ENCODE measurements around the gene ZNF221.

ZNF221 gene

DNA sequence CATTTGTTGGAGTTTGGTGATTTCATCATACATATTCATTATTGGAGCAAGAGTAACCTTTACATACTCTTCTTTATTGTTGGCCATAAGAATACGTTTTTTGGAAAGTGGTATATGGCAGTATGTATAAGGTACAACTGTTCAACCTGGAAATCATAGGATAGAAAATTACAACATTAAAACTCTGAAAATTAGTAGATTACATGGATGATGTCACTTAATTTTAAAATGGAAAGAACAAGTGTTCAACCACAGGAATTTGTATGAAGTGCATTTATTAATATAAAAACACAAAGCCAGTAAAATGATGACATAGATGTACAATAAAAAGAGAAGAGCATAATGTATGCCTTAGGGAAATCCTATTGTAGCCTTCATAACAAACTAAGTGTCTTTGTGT, 25.7 kb downstream of the ZNF221 start:
- no peaks in the 10 kb centered on the region for H3K4me1 ChIP-seq (ENCODE audit: low read length)
- H3K36me3 ChIP-seq (replicated peaks; ENCODE audit: insufficient read depth, low read length): no peaks in the 10 kb centered on the region
- H3K9ac ChIP-seq (ENCODE audit: low read length): no peak overlapping the region
- no peak overlapping the region for H2AFZ ChIP-seq (ENCODE audit: low read length)
- TF ChIP-seq EZH2 (optimal IDR thresholded peaks at IDR 0.05; ENCODE audit: low read depth, low read length): no peak
- TF ChIP-seq, protein P1, sequence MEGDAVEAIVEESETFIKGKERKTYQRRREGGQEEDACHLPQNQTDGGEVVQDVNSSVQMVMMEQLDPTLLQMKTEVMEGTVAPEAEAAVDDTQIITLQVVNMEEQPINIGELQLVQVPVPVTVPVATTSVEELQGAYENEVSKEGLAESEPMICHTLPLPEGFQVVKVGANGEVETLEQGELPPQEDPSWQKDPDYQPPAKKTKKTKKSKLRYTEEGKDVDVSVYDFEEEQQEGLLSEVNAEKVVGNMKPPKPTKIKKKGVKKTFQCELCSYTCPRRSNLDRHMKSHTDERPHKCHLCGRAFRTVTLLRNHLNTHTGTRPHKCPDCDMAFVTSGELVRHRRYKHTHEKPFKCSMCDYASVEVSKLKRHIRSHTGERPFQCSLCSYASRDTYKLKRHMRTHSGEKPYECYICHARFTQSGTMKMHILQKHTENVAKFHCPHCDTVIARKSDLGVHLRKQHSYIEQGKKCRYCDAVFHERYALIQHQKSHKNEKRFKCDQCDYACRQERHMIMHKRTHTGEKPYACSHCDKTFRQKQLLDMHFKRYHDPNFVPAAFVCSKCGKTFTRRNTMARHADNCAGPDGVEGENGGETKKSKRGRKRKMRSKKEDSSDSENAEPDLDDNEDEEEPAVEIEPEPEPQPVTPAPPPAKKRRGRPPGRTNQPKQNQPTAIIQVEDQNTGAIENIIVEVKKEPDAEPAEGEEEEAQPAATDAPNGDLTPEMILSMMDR (IDR thresholded peaks at IDR 0.05; ENCODE audit: low read length): no peak
- no peak for TF ChIP-seq EZH2phosphoT487 (IDR thresholded peaks at IDR 0.05; ENCODE audit: low read length)
- no peaks in the 10 kb centered on the region for H3K79me2 ChIP-seq (ENCODE audit: low read length)
- H3K4me3 ChIP-seq (ENCODE audit: low read length): no peak overlapping the region
- no peak for DNase-seq
- no peak overlapping the region for H3K27ac ChIP-seq (ENCODE audit: low read length)
- no peaks in the 10 kb centered on the region for H3K9me2 ChIP-seq (replicated peaks; ENCODE audit: insufficient read depth, low read length)
- no peaks in the 10 kb centered on the region for H3F3A ChIP-seq (ENCODE audit: insufficient read depth, low read length)
- no peaks in the 10 kb centered on the region for H4K20me1 ChIP-seq (ENCODE audit: insufficient read depth, low read length)
- H3K4me2 ChIP-seq (ENCODE audit: low read depth, low read length): no peak overlapping the region
- H3K9me3 ChIP-seq (replicated peaks; ENCODE audit: insufficient read depth, low read length): no peaks in the 10 kb centered on the region
- H3K27me3 ChIP-seq (replicated peaks; ENCODE audit: insufficient read depth, low read length): no peaks in the 10 kb centered on the region

DNA sequence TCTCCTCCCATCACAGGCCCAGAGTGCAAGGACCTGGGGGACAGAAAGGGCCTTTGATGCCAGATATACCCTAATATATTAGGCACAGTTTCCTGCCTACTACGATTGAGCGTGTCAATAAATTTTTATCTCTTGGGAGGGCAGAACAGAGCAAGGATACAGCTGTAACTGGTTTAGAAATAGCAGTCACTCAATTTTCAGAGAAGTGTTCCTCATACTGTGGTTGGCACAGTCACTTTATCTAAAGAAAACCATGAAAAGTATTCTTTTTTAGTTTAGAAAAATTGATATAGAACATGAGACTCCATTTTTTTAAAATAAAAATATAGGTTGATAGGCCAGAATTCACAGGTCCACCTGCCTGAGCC, 32.5 kb downstream of the ZNF221 start:
- peak overlapping the region; percentile 54; the same call in 1 of the 2 replicates for H3K4me2 ChIP-seq (ENCODE audit: low read depth, low read length)
- no peaks in the 10 kb centered on the region for H3K4me1 ChIP-seq (ENCODE audit: low read length)
- H3K36me3 ChIP-seq (replicated peaks; ENCODE audit: insufficient read depth, low read length): no peaks in the 10 kb centered on the region
- no peak overlapping the region; the same call in 1 of the 2 replicates for H3K9ac ChIP-seq (ENCODE audit: low read length)
- no peak for DNase-seq
- H3K27ac ChIP-seq (ENCODE audit: low read length): no peak overlapping the region
- no peaks in the 10 kb centered on the region for H3K27me3 ChIP-seq (replicated peaks; ENCODE audit: insufficient read depth, low read length)
- TF ChIP-seq, protein P1 (IDR thresholded peaks at IDR 0.05; ENCODE audit: low read length): no peak
- no peak for TF ChIP-seq EZH2 (optimal IDR thresholded peaks at IDR 0.05; ENCODE audit: low read depth, low read length)
- TF ChIP-seq EZH2phosphoT487 (IDR thresholded peaks at IDR 0.05; ENCODE audit: low read length): no peak
- no peaks in the 10 kb centered on the region for H3K9me2 ChIP-seq (replicated peaks; ENCODE audit: insufficient read depth, low read length)
- H2AFZ ChIP-seq (ENCODE audit: low read length): peak overlapping the region; percentile 86
- H4K20me1 ChIP-seq (ENCODE audit: insufficient read depth, low read length): no peaks in the 10 kb centered on the region
- H3F3A ChIP-seq (ENCODE audit: insufficient read depth, low read length): no peaks in the 10 kb centered on the region
- no peaks in the 10 kb centered on the region for H3K9me3 ChIP-seq (replicated peaks; ENCODE audit: insufficient read depth, low read length)
- no peaks in the 10 kb centered on the region for H3K79me2 ChIP-seq (ENCODE audit: low read length)
- H3K4me3 ChIP-seq (ENCODE audit: low read length): peak overlapping the region; percentile 73

DNA sequence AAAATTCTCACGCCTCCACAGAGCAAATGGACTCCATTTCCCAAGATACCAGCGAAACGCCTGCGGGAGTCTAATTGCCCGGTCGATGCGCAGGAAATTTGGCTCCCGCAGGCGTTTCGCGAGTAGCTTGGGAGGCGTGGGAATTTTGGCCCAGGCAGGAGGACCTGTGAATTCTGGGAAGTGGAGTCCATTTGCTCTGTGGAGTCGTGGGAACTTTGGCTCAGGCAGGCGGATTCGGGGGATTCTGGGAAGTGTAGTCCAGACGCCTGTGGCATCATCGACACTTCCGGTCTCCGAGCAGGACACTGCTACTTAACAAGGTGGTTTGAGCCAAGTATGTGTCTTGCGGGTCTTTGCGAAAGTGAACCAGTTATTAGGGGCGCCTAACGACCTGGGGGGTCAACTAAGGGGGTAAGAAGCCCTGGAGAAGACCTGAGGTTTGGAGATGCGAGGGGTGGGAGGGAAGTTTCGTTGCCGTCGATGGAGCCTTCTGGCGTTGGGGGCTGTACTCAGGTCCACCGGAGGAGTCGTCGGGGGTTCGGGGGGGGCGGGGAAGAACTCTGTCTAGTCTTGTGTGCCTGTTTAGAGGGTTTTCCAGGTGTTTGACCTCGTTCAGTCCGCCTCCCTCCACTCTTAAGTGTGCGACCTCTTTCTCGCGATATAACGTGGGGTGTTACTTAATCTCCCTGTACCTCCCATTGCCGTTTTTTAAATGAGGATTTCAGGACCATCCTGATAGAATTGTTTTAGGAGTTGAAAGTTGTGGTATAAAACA, 33.1 kb downstream of the ZNF221 start, which contains the start of gene ZNF155:
ZNF155 (plus strand) TSS at position 277 of the 775 bp plus-strand sequence. CDS start 4,356 bp downstream, outside the sequence.
- no peak within 1 kb of the TSS for H3K27ac ChIP-seq (ENCODE audit: low read length)
- H4K20me1 ChIP-seq (ENCODE audit: insufficient read depth, low read length): no peaks in the 10 kb centered on the region
- peak within 1 kb of the TSS; percentile 22; the same call in 1 of the 2 replicates for H3K9ac ChIP-seq (ENCODE audit: low read length)
- H3K4me1 ChIP-seq (ENCODE audit: low read length): no peaks in the 10 kb centered on the region
- H3K9me2 ChIP-seq (replicated peaks; ENCODE audit: insufficient read depth, low read length): no peaks in the 10 kb centered on the region
- no peaks in the 10 kb centered on the region for H3F3A ChIP-seq (ENCODE audit: insufficient read depth, low read length)
- no peaks in the 10 kb centered on the region for H3K9me3 ChIP-seq (replicated peaks; ENCODE audit: insufficient read depth, low read length)
- H2AFZ ChIP-seq (ENCODE audit: low read length): peak within 1 kb of the TSS; percentile 86
- no peak for TF ChIP-seq EZH2 (optimal IDR thresholded peaks at IDR 0.05; ENCODE audit: low read depth, low read length)
- no peak for TF ChIP-seq EZH2phosphoT487 (IDR thresholded peaks at IDR 0.05; ENCODE audit: low read length)
- TF ChIP-seq, protein P1 (IDR thresholded peaks at IDR 0.05; ENCODE audit: low read length): no peak
- peak within 1 kb of the TSS; percentile 54; the same call in 1 of the 2 replicates for H3K4me2 ChIP-seq (ENCODE audit: low read depth, low read length)
- peak within 1 kb of the TSS; percentile 73 for H3K4me3 ChIP-seq (ENCODE audit: low read length)
- no peaks in the 10 kb centered on the region for H3K36me3 ChIP-seq (replicated peaks; ENCODE audit: insufficient read depth, low read length)
- peak; percentile 74 for DNase-seq
- no peaks in the 10 kb centered on the region for H3K79me2 ChIP-seq (ENCODE audit: low read length)
- H3K27me3 ChIP-seq (replicated peaks; ENCODE audit: insufficient read depth, low read length): no peaks in the 10 kb centered on the region
